GM21619 (cell line): ENCODE results near the gene CCDC146.
"Not testable (repeated sequence)": the region's sequence is repeated elsewhere in the genome, so short reads cannot be mapped to it uniquely, and the experiment has no call there.

Experiments used
- ATAC-seq: cut with Tn5 transposase; IDR thresholded peaks from one replicate; pipeline ENCODE4 v1.9.1; 2021; ENCODE audit not compliant: unreplicated experiment

CCDC146 gene

GRCh38 chr7:77152232-77152631, 29.8 kb downstream of the CCDC146 start:
- not testable (repeated sequence) for ATAC-seq

GRCh38 chr7:77154917-77155464, 32.6 kb downstream of the CCDC146 start:
- ATAC-seq: not testable (repeated sequence)

- not testable (repeated sequence) for ATAC-seq
These were observed 33.4 kb downstream of the CCDC146 start for GRCh38 chr7:77155601-77156377.

- ATAC-seq: peak; percentile 80
These were observed 34.6 kb downstream of the CCDC146 start for GRCh38 chr7:77157034-77157433.

GRCh38 chr7:77157446-77157845, 35.0 kb downstream of the CCDC146 start:
- ATAC-seq: peak; percentile 58

- ATAC-seq: not testable (repeated sequence)
These were observed 48.7 kb downstream of the CCDC146 start for GRCh38 chr7:77171073-77171472.

- ATAC-seq: not testable (repeated sequence)
These were observed 50.2 kb downstream of the CCDC146 start for GRCh38 chr7:77172437-77173172.

- not testable (repeated sequence) for ATAC-seq
These were observed 52.0 kb downstream of the CCDC146 start for GRCh38 chr7:77174418-77174817.

- ATAC-seq: peak; percentile 75
These were observed 52.9 kb downstream of the CCDC146 start for GRCh38 chr7:77175274-77175800.

GRCh38 chr7:77177321-77177904, 55.0 kb downstream of the CCDC146 start:
- ATAC-seq: not testable (repeated sequence)

- not testable (repeated sequence) for ATAC-seq
These were observed 55.6 kb downstream of the CCDC146 start for GRCh38 chr7:77178024-77178423.

GRCh38 chr7:77181015-77181595, 58.7 kb downstream of the CCDC146 start:
- no peak for ATAC-seq

- ATAC-seq: no peak
These were observed 59.3 kb downstream of the CCDC146 start for GRCh38 chr7:77181734-77182133.

GRCh38 chr7:77182261-77182660, 59.8 kb downstream of the CCDC146 start:
- ATAC-seq: no peak

GRCh38 chr7:77184463-77184862, 62.0 kb downstream of the CCDC146 start:
- no peak for ATAC-seq

- ATAC-seq: no peak
These were observed 62.6 kb downstream of the CCDC146 start for GRCh38 chr7:77184990-77185389.

- ATAC-seq: no peak
These were observed 63.5 kb downstream of the CCDC146 start for GRCh38 chr7:77185866-77186265.

- ATAC-seq: no peak
These were observed 66.5 kb downstream of the CCDC146 start for GRCh38 chr7:77188731-77189437.

- ATAC-seq: no peak
These were observed 74.7 kb downstream of the CCDC146 start for GRCh38 chr7:77197141-77197540.
